H9 (cell line): ENCODE data around the gene DNAH11. TPM values are rescaled to one million over a fixed set of nuclear protein-coding genes. Genes with fewer than 3 reads are reported as not detected.

ENCODE experiments used
- DNase-seq: peaks from one replicate; pipeline ENCODE4 v3.0.0-alpha.2; 2017
- H2AFZ ChIP-seq: one replicate; pipeline ENCODE4 v1.6.1; 2013; ENCODE audit warnings: mild to moderate bottlenecking, low read length, control low read depth, moderate library complexity
- H2AK5ac ChIP-seq: 2 replicates; pipeline ENCODE4 v1.6.1; 2013; ENCODE audit warnings: low read length, control low read depth, mixed read lengths; ENCODE audit not compliant: insufficient read length
- H2BK120ac ChIP-seq: one replicate; pipeline ENCODE4 v1.6.1; 2013; ENCODE audit warnings: low read depth, mild to moderate bottlenecking, low read length, control low read depth, inconsistent platforms; ENCODE audit not compliant: poor library complexity, severe bottlenecking
- H2BK12ac ChIP-seq: 2 replicates; pipeline ENCODE4 v1.6.1; 2013; ENCODE audit warnings: low read length, control low read depth, mixed read lengths, low read depth; ENCODE audit not compliant: insufficient read length
- H2BK15ac ChIP-seq: 2 replicates; pipeline ENCODE4 v1.6.1; 2013; ENCODE audit warnings: low read depth, low read length, control low read depth
- H2BK20ac ChIP-seq: one replicate; pipeline ENCODE4 v1.6.1; 2013; ENCODE audit warnings: low read depth, mild to moderate bottlenecking, low read length, control low read depth, inconsistent platforms; ENCODE audit not compliant: poor library complexity, severe bottlenecking
- H2BK5ac ChIP-seq: 2 replicates; pipeline ENCODE4 v1.6.1; 2013; ENCODE audit warnings: low read length, control low read depth, mixed read lengths; ENCODE audit not compliant: insufficient read length
- H3K14ac ChIP-seq: 2 replicates; pipeline ENCODE4 v1.6.1; 2013; ENCODE audit warnings: low read length, control low read depth; ENCODE audit not compliant: insufficient read depth
- H3K18ac ChIP-seq: 2 replicates; pipeline ENCODE4 v1.6.1; 2013; ENCODE audit warnings: low read depth, mild to moderate bottlenecking, mixed read lengths, low read length, control low read depth; ENCODE audit not compliant: insufficient read length
- H3K23ac ChIP-seq: 2 replicates; pipeline ENCODE4 v1.6.1; 2013; ENCODE audit warnings: low read length, control low read depth, mixed read lengths, low read depth; ENCODE audit not compliant: insufficient read length
- H3K23me2 ChIP-seq: 2 replicates; pipeline ENCODE4 v1.6.1; 2013; ENCODE audit warnings: low read depth, mild to moderate bottlenecking, mixed read lengths, low read length, control low read depth; ENCODE audit not compliant: insufficient read length, poor library complexity, severe bottlenecking
- H3K27ac ChIP-seq: 2 replicates; pipeline ENCODE4 v1.5.1; 2013; ENCODE audit warnings: low read length, control low read depth, mixed read lengths, low read depth; ENCODE audit not compliant: insufficient read length
- H3K27me3 ChIP-seq: 2 replicates; pipeline ENCODE4 v1.6.1; 2013; ENCODE audit warnings: low read length, control low read depth, inconsistent platforms; ENCODE audit not compliant: insufficient read depth
- H3K4ac ChIP-seq: 2 replicates; pipeline ENCODE4 v1.6.1; 2013; ENCODE audit warnings: low read depth, mild to moderate bottlenecking, control low read depth, inconsistent platforms, low read length, moderate library complexity
- H3K4me1 ChIP-seq: 2 replicates; pipeline ENCODE4 v1.6.1; 2013; ENCODE audit warnings: low read length, control low read depth, inconsistent platforms; ENCODE audit not compliant: insufficient read depth
- H3K4me2 ChIP-seq: 2 replicates; pipeline ENCODE4 v1.6.1; 2013; ENCODE audit warnings: low read length, control low read depth, mixed read lengths; ENCODE audit not compliant: insufficient read length, insufficient read depth
- H3K56ac ChIP-seq: 2 replicates; pipeline ENCODE4 v1.6.1; 2013; ENCODE audit warnings: low read depth, mild to moderate bottlenecking, mixed read lengths, low read length, control low read depth; ENCODE audit not compliant: insufficient read length
- H3K79me1 ChIP-seq: 2 replicates; pipeline ENCODE4 v1.6.1; 2013; ENCODE audit warnings: low read depth, mild to moderate bottlenecking, moderate library complexity, low read length, control low read depth, inconsistent platforms; ENCODE audit not compliant: insufficient read depth, poor library complexity, severe bottlenecking
- H3K79me2 ChIP-seq: 2 replicates; pipeline ENCODE4 v1.6.1; 2013; ENCODE audit warnings: low read length, control low read depth, inconsistent platforms; ENCODE audit not compliant: insufficient read depth
- H3K9ac ChIP-seq: 2 replicates; pipeline ENCODE4 v1.6.1; 2013; ENCODE audit warnings: low read length, control low read depth, mixed read lengths; ENCODE audit not compliant: insufficient read length; ENCODE audit errors: extremely low read depth
- H3K9me3 ChIP-seq: one replicate; pipeline ENCODE4 v1.6.1; 2013; ENCODE audit warnings: low read depth, low read length, inconsistent platforms; ENCODE audit not compliant: control insufficient read depth
- H3T11ph ChIP-seq: one replicate; pipeline ENCODE4 v1.6.1; 2013; ENCODE audit warnings: mild to moderate bottlenecking, low read length, control low read depth, inconsistent platforms
- H4K20me1 ChIP-seq: one replicate; pipeline ENCODE4 v1.6.1; 2013; ENCODE audit not compliant: control insufficient read depth, insufficient read length, insufficient read depth
- H4K5ac ChIP-seq: 2 replicates; pipeline ENCODE4 v1.6.1; 2013; ENCODE audit warnings: low read depth, mild to moderate bottlenecking, mixed read lengths, low read length, control low read depth; ENCODE audit not compliant: insufficient read length
- H4K8ac ChIP-seq: replicated peaks from 2 replicates; pipeline ENCODE4 v1.6.1; 2013; ENCODE audit warnings: low read length, control low read depth, mixed read lengths, low read depth; ENCODE audit not compliant: insufficient read length
- H4K91ac ChIP-seq: 2 replicates; pipeline ENCODE4 v1.6.1; 2013; ENCODE audit warnings: low read depth, mild to moderate bottlenecking, moderate library complexity, mixed read lengths, low read length, control low read depth; ENCODE audit not compliant: insufficient read length
- H3K27ac Mint-ChIP-seq, 3 experiments: 2 replicates in 2 of 3; 3 replicates in 1 of 3; pipeline ENCODE4 v1.8.0; 2020 to 2021; ENCODE audit warnings: mixed read lengths in 3 of 3, mild to moderate bottlenecking in 1 of 3, moderate library complexity in 1 of 3
- H3K27me3 Mint-ChIP-seq: 2 replicates; pipeline ENCODE4 v1.8.0; 2021; ENCODE audit warnings: low read depth, mild to moderate bottlenecking, moderate library complexity, mixed read lengths
- H3K36me3 Mint-ChIP-seq, 3 experiments: 2 replicates in 2 of 3; 3 replicates in 1 of 3; pipeline ENCODE4 v1.8.0; 2020 to 2021; ENCODE audit warnings: low read depth in 3 of 3, mixed read lengths in 3 of 3; ENCODE audit not compliant: insufficient read depth in 1 of 3
- H3K4me1 Mint-ChIP-seq, 2 experiments: 2 replicates each; pipeline ENCODE4 v1.8.0; 2020; ENCODE audit warnings: mixed read lengths in 2 of 2
- H3K4me3 Mint-ChIP-seq, 2 experiments: 2 replicates in 1 of 2; 3 replicates in 1 of 2; pipeline ENCODE4 v1.8.0; 2020 to 2021; ENCODE audit warnings: mild to moderate bottlenecking in 2 of 2, mixed read lengths in 2 of 2, moderate library complexity in 1 of 2
- H3K9me3 Mint-ChIP-seq, 2 experiments: 2 replicates in 1 of 2; 3 replicates in 1 of 2; pipeline ENCODE4 v1.8.0; 2020; ENCODE audit warnings: mild to moderate bottlenecking in 2 of 2, mixed read lengths in 2 of 2, moderate library complexity in 1 of 2
- WGBS: extraction: QIAGEN DNeasy Blood & Tissue Kit; methylation state at CpG from one replicate; pipeline ENCODE4 v1.1.7; 2013; ENCODE audit warnings: missing lambda C conversion rate, low lambda C conversion rate, mixed read lengths; ENCODE audit not compliant: insufficient read length; ENCODE audit errors: extremely low coverage; 5-methylcytosine and 5-hydroxymethylcytosine counted together
- total RNA-seq: library from RNA; stranded (reverse); gene quantifications from 2 replicates; pipeline ENCODE4 v1.2.1, GENCODE V29; 2021
- TF ChIP-seq, protein P1 (sequence below): fragments of 200-600 bp; sonication (generic); conservative IDR thresholded peaks from 3 replicates; pipeline ENCODE4 v1.8.0; 2021; ENCODE audit warnings: antibody characterized with exemption, mild to moderate bottlenecking

The DNAH11 gene
- total RNA-seq, 1 experiment from 2014 or later, result 2.5 TPM

DNA sequence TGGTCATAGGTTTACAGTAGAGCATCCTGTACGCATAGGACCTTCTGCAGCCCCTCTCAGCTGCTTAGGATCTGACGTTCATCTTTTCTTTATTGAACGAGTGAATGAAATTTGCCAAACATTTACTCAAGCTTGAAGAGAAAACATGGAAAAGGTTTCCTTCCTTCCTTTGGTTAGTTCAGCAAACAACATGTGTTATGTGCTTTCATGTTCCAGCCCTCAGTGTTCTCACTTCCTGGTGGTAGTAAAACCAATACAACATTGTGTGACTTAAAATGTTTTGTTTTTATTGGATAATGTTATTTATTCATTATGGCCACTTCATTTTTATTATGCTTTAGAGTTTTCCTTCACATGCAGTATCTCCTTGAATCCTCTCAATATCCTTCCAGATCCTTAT, 404.2 kb downstream of the DNAH11 start:
- peaks cover 0 to 4% (median 0%) of the 10 kb centered on the region in 3 experiments; a peak in 2 of 7 replicates for H3K36me3 Mint-ChIP-seq
- H3K4ac ChIP-seq, result no peak overlapping the region
- H3K27ac ChIP-seq, result no peak overlapping the region
- WGBS, result no CpG with 5 or more reads among the region's 3 CpGs
- no peaks in the 10 kb centered on the region for H3K27me3 ChIP-seq
- no peak overlapping the region for H3K9ac ChIP-seq
- H3K23ac ChIP-seq, result no peak overlapping the region
- H3K56ac ChIP-seq, result no peak overlapping the region
- peaks cover 4% of the 10 kb centered on the region; the same call in 1 of the 2 replicates for H3K4me1 ChIP-seq
- no peak overlapping the region for H3K14ac ChIP-seq
- H2BK15ac ChIP-seq, result no peak overlapping the region
- no peak for DNase-seq
- H3K79me1 ChIP-seq, result no peaks in the 10 kb centered on the region
- no peak overlapping the region for H2BK20ac ChIP-seq
- no peak overlapping the region for H2AFZ ChIP-seq
- no peak overlapping the region for H4K8ac ChIP-seq
- H3K27me3 Mint-ChIP-seq, result peaks cover 8% of the 10 kb centered on the region; the same call in 1 of the 2 replicates
- no peaks in the 10 kb centered on the region for H4K20me1 ChIP-seq
- H2BK120ac ChIP-seq, result no peak overlapping the region
- no peak overlapping the region for H3K4me2 ChIP-seq
- TF ChIP-seq, protein P1, sequence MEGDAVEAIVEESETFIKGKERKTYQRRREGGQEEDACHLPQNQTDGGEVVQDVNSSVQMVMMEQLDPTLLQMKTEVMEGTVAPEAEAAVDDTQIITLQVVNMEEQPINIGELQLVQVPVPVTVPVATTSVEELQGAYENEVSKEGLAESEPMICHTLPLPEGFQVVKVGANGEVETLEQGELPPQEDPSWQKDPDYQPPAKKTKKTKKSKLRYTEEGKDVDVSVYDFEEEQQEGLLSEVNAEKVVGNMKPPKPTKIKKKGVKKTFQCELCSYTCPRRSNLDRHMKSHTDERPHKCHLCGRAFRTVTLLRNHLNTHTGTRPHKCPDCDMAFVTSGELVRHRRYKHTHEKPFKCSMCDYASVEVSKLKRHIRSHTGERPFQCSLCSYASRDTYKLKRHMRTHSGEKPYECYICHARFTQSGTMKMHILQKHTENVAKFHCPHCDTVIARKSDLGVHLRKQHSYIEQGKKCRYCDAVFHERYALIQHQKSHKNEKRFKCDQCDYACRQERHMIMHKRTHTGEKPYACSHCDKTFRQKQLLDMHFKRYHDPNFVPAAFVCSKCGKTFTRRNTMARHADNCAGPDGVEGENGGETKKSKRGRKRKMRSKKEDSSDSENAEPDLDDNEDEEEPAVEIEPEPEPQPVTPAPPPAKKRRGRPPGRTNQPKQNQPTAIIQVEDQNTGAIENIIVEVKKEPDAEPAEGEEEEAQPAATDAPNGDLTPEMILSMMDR, result no peak
- no peaks in the 10 kb centered on the region for H3K9me3 Mint-ChIP-seq
- H3K18ac ChIP-seq, result no peak overlapping the region
- H3T11ph ChIP-seq, result no peak overlapping the region
- no peak overlapping the region for H4K5ac ChIP-seq
- peaks cover 28 to 38% of the 10 kb centered on the region in 2 experiments for H3K4me1 Mint-ChIP-seq
- H3K27ac Mint-ChIP-seq, result no peak overlapping the region
- H2AK5ac ChIP-seq, result no peak overlapping the region
- peaks cover 14% of the 10 kb centered on the region; the same call in 1 of the 2 replicates for H3K79me2 ChIP-seq
- H3K23me2 ChIP-seq, result peaks cover 7% of the 10 kb centered on the region
- H4K91ac ChIP-seq, result no peak overlapping the region
- no peak overlapping the region for H2BK12ac ChIP-seq
- H3K4me3 Mint-ChIP-seq, result no peak overlapping the region
- no peaks in the 10 kb centered on the region for H3K9me3 ChIP-seq
- H2BK5ac ChIP-seq, result no peak overlapping the region
